HG03342 (cell line): Measurements from ENCODE around the gene CCSER1.
"Not testable (repeated sequence)": the region's sequence is repeated elsewhere in the genome, so short reads cannot be mapped to it uniquely, and the experiment has no call there.

ENCODE experiments used
- ATAC-seq: cut with Tn5 transposase; IDR thresholded peaks from one replicate; pipeline ENCODE4 v1.9.1; 2021; ENCODE audit warnings: mild to moderate bottlenecking, moderate library complexity; ENCODE audit not compliant: unreplicated experiment

Gene CCSER1

DNA sequence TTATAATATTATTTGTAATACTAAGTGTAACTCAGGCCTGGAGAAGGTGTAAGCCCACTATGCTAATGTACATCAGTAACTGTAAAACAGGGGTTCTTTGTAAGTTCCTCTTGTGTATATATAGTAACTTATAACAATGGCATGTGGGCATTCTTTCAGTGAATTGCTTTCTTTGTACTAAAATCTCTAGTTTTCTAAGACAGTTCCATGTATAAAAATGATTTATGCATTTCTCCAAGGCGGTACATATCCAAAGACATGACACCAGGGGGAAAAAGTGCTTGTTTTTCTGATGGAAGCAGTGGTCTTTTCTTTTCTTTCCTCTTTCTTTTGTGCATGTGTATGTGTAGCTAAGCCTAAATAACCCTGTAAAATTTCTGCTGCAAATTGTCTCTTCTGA, 1474.2 kb downstream of the CCSER1 start:
- no peak for ATAC-seq

DNA sequence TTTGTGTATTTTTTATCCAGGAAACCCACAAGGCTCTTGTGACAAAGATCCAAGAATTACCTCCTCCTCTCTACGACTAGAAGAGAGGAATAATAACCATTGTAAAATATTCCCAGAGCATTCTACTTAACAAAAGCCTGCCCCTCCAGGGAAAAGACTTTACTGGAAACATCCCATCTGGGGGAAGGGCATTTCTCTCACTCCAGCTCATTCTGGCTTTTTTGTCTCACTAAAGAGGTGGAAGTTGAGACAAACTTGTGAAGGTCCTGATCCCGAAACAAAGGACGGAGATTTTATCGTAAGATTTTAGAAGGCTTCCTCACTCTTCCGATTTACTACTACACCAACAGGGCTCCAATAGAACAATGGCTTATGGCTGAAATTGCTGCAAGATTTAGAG, 1484.6 kb downstream of the CCSER1 start:
- no peak for ATAC-seq

DNA sequence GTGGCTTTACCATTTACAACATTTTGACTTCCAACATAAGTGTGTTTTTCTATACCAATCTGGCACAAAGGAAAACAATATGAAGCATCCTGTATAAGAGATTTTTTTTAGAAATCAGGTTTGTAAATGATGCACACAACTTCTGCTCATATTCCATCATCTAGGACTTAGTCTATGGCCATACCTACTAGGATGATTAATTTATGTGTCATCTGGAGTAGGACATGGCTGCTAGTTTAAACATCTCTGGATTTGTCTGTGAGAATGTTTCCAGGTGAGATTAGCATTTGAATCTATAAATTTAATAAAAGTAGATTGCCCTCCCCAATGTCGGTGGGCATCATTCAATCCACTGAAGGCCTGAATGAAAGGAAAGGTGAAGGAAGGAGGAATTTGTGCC, 1493.8 kb downstream of the CCSER1 start:
- no peak for ATAC-seq

DNA sequence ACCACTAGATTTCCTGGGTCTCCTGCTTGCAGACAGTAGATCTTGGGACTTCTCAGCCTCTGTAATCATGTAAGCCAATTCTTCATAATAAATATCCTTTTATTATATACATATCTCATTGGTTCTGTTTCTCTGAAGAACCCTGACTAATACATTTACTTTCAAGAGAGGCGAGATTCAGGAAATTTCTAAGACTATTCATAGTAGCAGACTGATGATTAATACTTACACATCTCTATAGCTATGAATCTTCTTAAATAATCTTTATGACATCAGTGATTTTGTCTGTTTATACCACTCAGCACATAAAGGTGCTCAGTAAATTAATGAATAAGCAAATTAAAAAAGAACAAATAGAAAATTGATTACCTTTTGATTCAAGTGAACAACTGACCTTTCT, 1494.3 kb downstream of the CCSER1 start:
- no peak for ATAC-seq

DNA sequence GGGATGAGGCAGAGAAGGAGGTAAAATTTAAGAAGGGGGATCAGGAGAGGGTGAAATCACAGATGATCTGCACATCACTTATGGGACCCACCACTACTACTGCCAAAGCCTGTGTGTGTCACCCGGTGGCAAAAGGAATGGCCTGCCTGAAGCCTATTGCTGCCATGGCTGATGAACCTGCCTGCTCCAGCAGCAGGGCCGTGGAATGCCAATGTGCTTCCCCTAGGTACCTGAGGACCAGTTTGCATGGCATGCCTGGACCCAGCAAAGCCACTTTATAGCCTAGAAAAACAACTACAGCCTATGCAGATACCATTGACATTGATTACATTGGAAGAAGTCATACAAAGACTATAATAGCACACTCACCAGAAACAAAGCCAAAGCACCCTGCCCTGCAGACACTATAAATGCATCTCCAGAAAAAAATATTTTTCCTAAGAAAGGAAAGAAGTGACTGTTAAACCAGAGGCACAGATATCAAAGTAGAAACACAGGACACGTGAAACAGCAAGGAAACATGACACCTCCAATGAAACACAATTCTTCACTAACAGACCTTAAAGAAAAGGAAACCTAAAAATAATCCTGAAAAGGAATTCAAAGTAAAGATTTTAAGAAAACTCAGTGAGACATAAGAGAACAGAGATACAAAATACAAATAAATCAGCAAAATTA, 1495.9 kb downstream of the CCSER1 start:
- ATAC-seq, result no peak

DNA sequence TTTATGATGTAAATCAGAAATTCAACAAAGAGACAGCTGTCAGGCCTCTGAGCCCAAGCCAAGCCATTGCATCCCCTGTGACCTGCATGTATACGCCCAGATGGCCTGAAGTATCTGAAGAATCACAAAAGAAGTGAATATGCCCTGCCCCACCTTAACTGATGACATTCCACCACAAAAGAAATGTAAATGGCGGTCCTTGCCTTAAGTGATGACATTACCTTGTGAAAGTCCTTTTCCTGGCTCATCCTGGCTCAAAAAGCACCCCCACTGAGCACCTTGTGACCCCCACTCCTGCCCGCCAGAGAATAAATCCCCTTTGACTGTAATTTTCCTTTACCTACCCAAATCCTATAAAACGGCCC, 1496.4 kb downstream of the CCSER1 start:
- not testable (repeated sequence) for ATAC-seq

DNA sequence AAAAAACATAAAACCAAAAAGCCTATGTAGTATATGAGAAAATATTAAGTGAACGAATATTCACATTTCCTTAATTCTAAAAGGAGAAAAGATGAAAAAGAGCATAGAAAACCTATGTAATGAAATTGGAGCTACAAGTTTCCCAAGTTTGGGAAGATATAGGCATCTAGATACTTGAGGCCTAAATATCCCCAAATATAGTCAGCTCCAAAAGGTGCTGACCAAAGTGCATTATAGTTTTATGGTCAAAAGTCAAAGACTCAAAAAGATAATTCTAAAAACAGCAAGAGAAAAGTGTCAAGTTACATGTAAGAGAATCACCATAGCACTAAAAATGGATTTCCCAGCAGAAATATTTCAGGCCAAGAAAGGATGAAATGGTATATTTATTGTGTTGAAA, 1502.9 kb downstream of the CCSER1 start:
- ATAC-seq, result no peak

DNA sequence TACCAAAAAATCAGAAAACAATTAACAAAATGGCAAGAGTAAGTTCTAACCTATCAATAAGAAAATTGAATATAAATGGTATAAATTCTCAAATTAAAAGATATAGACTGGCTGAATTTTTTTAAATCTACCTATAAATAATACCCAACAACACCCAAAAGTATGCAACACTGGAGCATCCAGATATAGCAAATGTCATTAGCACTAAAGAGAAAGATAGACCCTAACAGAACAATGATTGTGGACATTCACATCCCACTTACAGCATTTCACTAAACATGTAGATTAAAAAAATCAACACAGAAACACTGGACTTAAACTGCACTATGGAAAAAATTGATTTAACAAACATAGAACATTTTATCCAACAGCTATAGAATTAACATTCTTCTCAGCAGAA, 1503.6 kb downstream of the CCSER1 start:
- no peak for ATAC-seq

DNA sequence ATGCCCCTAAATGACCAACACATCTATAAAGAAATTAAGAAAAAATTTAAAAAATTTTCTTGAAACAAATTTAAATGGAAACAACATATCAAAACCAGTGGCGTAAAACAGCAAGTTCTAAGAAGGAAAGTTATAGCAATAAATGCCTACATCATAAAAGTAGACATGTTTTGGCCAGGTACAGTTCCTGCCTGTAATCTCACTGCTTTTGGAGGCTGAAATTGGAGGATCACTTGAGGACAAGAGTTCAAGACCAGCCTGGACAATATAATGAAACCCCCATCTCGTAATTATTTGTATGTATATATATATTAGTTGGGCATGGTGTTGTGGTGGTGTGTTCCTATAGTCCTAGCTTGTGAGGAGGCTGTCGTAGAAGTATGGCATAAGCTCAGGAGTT, 1504.1 kb downstream of the CCSER1 start:
- no peak for ATAC-seq

DNA sequence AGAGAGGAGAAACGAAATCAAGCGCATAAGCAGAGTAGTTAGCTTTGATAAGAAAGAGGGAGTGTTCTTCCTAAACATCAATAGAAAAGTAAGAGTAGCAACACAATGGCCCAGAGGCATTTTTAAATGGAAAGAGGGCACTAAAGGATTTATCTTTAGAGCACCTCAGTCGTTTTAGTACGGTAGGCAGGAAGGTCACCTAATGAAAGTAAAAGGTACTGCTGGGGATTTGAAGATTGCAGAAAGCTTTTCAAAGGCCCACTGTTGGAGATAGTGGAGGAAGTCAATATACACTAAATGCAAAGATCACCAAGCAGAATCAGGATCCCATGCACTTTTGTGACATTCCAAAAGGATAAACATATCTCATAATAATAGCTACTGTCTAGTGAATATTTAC, 1508.9 kb downstream of the CCSER1 start:
- ATAC-seq, result no peak
